Measurements from ENCODE around the gene PYGL.

DNA sequence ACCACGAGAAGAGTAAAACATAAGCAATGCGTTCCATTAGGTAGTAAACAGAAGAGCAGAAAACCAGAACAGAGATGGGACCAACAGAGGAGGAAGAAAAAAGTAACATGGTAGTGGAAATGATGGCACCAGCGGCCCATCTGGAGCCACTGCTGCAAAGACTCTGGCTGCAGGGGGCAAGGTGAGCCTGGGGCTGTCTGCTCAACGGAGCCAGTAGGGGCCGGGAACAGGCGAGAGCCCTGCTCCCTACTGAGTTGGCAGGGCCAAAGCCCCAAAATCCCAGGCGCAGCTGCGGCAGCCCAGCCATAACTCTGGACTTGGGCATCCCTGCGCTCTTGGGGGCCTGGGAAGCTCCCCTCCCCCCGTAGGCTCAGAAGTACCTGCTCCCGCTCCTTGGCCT, 28.5 kb upstream of the PYGL start:
- TF ChIP-seq, protein P1, sequence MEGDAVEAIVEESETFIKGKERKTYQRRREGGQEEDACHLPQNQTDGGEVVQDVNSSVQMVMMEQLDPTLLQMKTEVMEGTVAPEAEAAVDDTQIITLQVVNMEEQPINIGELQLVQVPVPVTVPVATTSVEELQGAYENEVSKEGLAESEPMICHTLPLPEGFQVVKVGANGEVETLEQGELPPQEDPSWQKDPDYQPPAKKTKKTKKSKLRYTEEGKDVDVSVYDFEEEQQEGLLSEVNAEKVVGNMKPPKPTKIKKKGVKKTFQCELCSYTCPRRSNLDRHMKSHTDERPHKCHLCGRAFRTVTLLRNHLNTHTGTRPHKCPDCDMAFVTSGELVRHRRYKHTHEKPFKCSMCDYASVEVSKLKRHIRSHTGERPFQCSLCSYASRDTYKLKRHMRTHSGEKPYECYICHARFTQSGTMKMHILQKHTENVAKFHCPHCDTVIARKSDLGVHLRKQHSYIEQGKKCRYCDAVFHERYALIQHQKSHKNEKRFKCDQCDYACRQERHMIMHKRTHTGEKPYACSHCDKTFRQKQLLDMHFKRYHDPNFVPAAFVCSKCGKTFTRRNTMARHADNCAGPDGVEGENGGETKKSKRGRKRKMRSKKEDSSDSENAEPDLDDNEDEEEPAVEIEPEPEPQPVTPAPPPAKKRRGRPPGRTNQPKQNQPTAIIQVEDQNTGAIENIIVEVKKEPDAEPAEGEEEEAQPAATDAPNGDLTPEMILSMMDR (IDR thresholded peaks at IDR 0.05): no peak
- TF ChIP-seq POLR2A (IDR thresholded peaks at IDR 0.05): no peak
